ENCODE measurements around the gene BMPER.

GRCh38 chr7:34083440-34083839 lies 178.1 kb downstream of the BMPER start:
- no peak for TF ChIP-seq CTCF (IDR thresholded peaks at IDR 0.05)
- TF ChIP-seq POLR2A (IDR thresholded peaks at IDR 0.05) = no peak
- TF ChIP-seq EP300 (IDR thresholded peaks at IDR 0.05) = no peak
- TF ChIP-seq POLR2AphosphoS5 (IDR thresholded peaks at IDR 0.05) = no peak
